Endodermal cell (in vitro differentiated cells): ENCODE measurements around the gene TRIO. TPM values are rescaled to one million over a fixed set of nuclear protein-coding genes. Genes with fewer than 3 reads are reported as not detected.
"Not testable (repeated sequence)": the region's sequence is repeated elsewhere in the genome, so short reads cannot be mapped to it uniquely, and the experiment has no call there.

Experiments
- DNase-seq: peaks from one replicate; pipeline ENCODE4 v3.0.0-alpha.2; 2017
- H3K27ac ChIP-seq: 2 replicates; pipeline ENCODE4 v1.5.1; 2013; ENCODE audit warnings: mild to moderate bottlenecking, low read depth, low read length, moderate library complexity
- H3K27me3 ChIP-seq: 2 replicates; pipeline ENCODE4 v1.6.1; 2013; ENCODE audit warnings: mild to moderate bottlenecking, low read length, moderate library complexity; ENCODE audit not compliant: insufficient read depth, control insufficient read depth, poor library complexity, severe bottlenecking
- H3K36me3 ChIP-seq: 2 replicates; pipeline ENCODE4 v1.7.0; 2013; ENCODE audit warnings: mild to moderate bottlenecking, low read length, moderate library complexity; ENCODE audit not compliant: control insufficient read depth, insufficient read depth
- H3K4me1 ChIP-seq: one replicate; pipeline ENCODE4 v1.7.0; 2013; ENCODE audit warnings: low read length; ENCODE audit not compliant: control insufficient read depth, insufficient read depth
- H3K4me3 ChIP-seq: 2 replicates; pipeline ENCODE4 v1.5.1; 2013; ENCODE audit warnings: mild to moderate bottlenecking, low read length, moderate library complexity
- H3K9ac ChIP-seq: 2 replicates; pipeline ENCODE4 v1.6.1; 2013; ENCODE audit warnings: mild to moderate bottlenecking, low read length, moderate library complexity; ENCODE audit not compliant: poor library complexity, severe bottlenecking; ENCODE audit errors: extremely low read depth
- H3K9me3 ChIP-seq: 2 replicates; pipeline ENCODE4 v1.6.1; 2013; ENCODE audit warnings: mild to moderate bottlenecking, low read length, moderate library complexity; ENCODE audit not compliant: control insufficient read depth
- H3K27ac Mint-ChIP-seq: 2 replicates; pipeline ENCODE4 v1.8.0; 2020; ENCODE audit warnings: mixed read lengths
- H3K27me3 Mint-ChIP-seq: 2 replicates; pipeline ENCODE4 v1.8.0; 2021; ENCODE audit warnings: mild to moderate bottlenecking, mixed read lengths; ENCODE audit not compliant: insufficient read depth
- H3K36me3 Mint-ChIP-seq: 2 replicates; pipeline ENCODE4 v1.8.0; 2020; ENCODE audit warnings: low read depth, mixed read lengths
- H3K4me1 Mint-ChIP-seq: 2 replicates; pipeline ENCODE4 v1.8.0; 2020; ENCODE audit warnings: mixed read lengths
- H3K4me3 Mint-ChIP-seq: 2 replicates; pipeline ENCODE4 v1.8.0; 2020; ENCODE audit warnings: mild to moderate bottlenecking, moderate library complexity, mixed read lengths
- H3K9me3 Mint-ChIP-seq: 2 replicates; pipeline ENCODE4 v1.8.0; 2020; ENCODE audit warnings: mild to moderate bottlenecking, mixed read lengths
- WGBS, 2 experiments: methylation state at CpG; one replicate each; pipeline versions ENCODE4 v1.1.5 to v1.1.7; 2013; ENCODE audit warnings: missing lambda C conversion rate in 2 of 2, mixed read lengths in 1 of 2; ENCODE audit not compliant: insufficient coverage in 1 of 2, insufficient read length in 1 of 2; 5-methylcytosine and 5-hydroxymethylcytosine counted together
- total RNA-seq, 2 donors: library from RNA; stranded (reverse); fragmentation: NEBNext Ultra II Directional in 1 of 2; extraction: Animal tissue kit (Norgen Biotek cat#: 25700) in 1 of 2; gene quantifications; 2 replicates in 1 of 2; 3 replicates in 1 of 2; pipeline ENCODE4 v1.2.1, GENCODE V29; 2021
- TF ChIP-seq, protein P1 (sequence below): fragments of 200-600 bp; sonication (generic); conservative IDR thresholded peaks from 2 replicates; pipeline ENCODE4 v1.5.0; 2021; ENCODE audit warnings: antibody characterized with exemption, mild to moderate bottlenecking

The TRIO gene
- total RNA-seq, 2 donors from 2014 or later = 88.3 to 109 TPM

DNA sequence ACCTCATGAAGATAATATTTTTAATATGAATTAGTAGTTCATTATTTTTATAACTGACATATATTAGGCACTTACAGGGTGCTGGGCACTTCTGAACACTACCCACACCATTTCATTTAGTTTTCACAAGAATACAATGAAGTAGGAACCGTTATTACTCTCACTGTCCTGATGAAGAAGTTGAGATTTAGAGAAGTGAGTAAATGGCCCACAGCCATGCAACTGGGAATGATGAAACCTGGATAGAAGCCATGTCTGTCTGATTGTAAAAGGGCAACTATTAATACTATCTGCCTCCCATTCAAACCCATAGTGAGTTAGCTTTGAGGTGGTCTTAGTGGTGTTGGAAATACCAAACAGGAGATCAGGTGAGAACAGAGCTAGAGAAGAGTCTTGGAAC is 408.9 kb downstream of the TRIO start:
- TF ChIP-seq, protein P1, sequence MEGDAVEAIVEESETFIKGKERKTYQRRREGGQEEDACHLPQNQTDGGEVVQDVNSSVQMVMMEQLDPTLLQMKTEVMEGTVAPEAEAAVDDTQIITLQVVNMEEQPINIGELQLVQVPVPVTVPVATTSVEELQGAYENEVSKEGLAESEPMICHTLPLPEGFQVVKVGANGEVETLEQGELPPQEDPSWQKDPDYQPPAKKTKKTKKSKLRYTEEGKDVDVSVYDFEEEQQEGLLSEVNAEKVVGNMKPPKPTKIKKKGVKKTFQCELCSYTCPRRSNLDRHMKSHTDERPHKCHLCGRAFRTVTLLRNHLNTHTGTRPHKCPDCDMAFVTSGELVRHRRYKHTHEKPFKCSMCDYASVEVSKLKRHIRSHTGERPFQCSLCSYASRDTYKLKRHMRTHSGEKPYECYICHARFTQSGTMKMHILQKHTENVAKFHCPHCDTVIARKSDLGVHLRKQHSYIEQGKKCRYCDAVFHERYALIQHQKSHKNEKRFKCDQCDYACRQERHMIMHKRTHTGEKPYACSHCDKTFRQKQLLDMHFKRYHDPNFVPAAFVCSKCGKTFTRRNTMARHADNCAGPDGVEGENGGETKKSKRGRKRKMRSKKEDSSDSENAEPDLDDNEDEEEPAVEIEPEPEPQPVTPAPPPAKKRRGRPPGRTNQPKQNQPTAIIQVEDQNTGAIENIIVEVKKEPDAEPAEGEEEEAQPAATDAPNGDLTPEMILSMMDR = no peak
- no peaks in the 10 kb centered on the region for H3K9me3 Mint-ChIP-seq
- WGBS, 2 experiments = 100% methylated on average over 1 of the region's 1 CpG; no CpG with 5 or more reads in 1 of the 2 experiments

DNA sequence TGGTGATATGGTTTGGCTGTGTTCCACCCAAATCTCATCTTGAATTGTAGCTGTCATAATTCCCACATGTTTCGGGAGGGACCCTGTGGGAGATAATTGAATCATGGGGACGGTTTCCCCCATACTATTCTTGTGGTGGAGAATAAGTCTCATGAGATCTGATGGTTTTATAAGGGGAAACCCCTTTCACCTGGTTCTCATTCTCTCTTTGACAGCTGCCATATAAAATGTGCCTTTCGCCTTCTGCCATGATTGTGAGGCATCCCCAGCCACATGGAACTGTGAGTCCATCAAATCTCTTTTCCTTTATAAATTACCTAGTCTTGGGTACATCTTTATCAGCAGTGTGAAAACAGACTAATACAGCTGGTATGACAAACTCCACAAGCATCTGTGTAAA is 411.1 kb downstream of the TRIO start:
- peaks cover 10% of the 10 kb centered on the region for H3K4me1 Mint-ChIP-seq
- H3K27me3 Mint-ChIP-seq, H3K9me3 Mint-ChIP-seq, H3K9ac ChIP-seq, DNase-seq, H3K27ac ChIP-seq, H3K36me3 ChIP-seq, H3K27me3 ChIP-seq, H3K4me3 ChIP-seq, H3K4me3 Mint-ChIP-seq, H3K9me3 ChIP-seq, H3K4me1 ChIP-seq, H3K27ac Mint-ChIP-seq, H3K36me3 Mint-ChIP-seq: not testable (repeated sequence)
- WGBS, 2 experiments = 92 to 94% methylated on average over 1 to 3 of the region's 3 CpGs

More for the DNA sequence above, 408.9 kb downstream of the TRIO start:
- Histone ChIP-seq H3K36me3 (no peaks in the 10 kb centered on the region), H3K9ac (no peak overlapping the region), H3K9me3 (no peaks in the 10 kb centered on the region), H3K4me1 (no peaks in the 10 kb centered on the region), H3K27ac (no peak overlapping the region), H3K27me3 (no peaks in the 10 kb centered on the region), H3K4me3 (no peak overlapping the region)
- Mint-ChIP-seq H3K4me3 (no peak overlapping the region), H3K27me3 (peaks cover 5% of the 10 kb centered on the region), H3K27ac (no peak overlapping the region), H3K36me3 (no peaks in the 10 kb centered on the region), H3K4me1 (no peaks in the 10 kb centered on the region)
- DNase-seq = no peak

DNA sequence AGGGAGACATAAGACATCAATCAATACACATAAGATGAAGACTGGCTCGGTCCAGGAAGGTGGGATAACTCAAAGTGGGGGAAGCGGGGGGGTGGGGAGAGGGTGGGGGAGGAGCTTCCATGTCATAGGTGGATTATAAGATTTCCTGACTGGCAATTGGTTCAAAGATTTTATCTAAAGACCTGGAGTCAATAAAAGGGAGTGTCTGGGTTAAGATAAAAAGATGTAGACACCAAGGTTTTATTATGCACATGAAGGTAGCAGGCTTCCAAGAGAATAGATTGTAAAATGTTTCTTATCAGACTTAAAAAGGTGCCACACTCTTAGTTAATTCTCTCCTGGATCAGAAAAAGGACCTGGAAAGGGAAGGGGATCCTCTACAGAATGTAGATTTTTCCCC is 412.9 kb downstream of the TRIO start:
- Mint-ChIP-seq H3K36me3 (no peaks in the 10 kb centered on the region), H3K27ac (no peak overlapping the region), H3K4me3 (no peak overlapping the region), H3K4me1 (peaks cover 18% of the 10 kb centered on the region), H3K9me3 (no peaks in the 10 kb centered on the region), H3K27me3 (no peaks in the 10 kb centered on the region)
- H3K36me3 ChIP-seq = no peaks in the 10 kb centered on the region
- DNase-seq = no peak
- H3K27me3 ChIP-seq = no peaks in the 10 kb centered on the region
- H3K4me1 ChIP-seq = no peaks in the 10 kb centered on the region
- no peaks in the 10 kb centered on the region for H3K9me3 ChIP-seq
- TF ChIP-seq, protein P1 = no peak
- H3K4me3 ChIP-seq = no peak overlapping the region
- H3K9ac ChIP-seq = no peak overlapping the region
- no peak overlapping the region for H3K27ac ChIP-seq
- 94% methylated on average over 2 of the region's 2 CpGs; no CpG with 5 or more reads in 1 of the 2 experiments for WGBS, 2 experiments

DNA sequence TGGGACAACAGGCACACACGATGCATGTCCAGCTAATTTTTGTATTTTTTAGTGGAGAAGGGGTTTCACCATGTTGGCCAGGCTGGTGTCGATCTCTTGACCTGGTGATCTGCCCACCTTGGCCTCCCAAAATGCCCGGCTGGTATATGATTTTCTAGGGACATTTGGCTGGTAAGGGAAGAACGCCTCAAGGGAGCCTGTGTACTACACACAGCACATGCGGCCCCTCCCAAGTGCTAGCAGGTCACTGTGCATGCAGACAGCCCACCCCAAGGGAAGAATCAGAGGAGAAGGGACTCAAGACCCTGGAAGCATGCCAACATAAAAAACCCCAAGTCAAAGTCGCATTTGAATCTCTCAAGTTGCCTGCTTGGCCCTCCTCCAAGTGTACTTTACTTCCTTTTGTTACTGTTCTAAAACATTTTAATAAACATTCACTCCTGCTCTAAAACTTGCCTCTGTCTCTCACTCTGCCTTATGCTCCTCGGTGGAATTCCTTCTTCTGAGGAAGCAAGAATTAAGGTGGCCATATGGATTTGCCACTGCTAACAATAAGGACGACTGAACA is 414.1 kb downstream of the TRIO start:
- H3K9ac ChIP-seq = no peak overlapping the region
- Mint-ChIP-seq H3K27ac (no peak overlapping the region), H3K27me3 (no peaks in the 10 kb centered on the region), H3K36me3 (no peaks in the 10 kb centered on the region), H3K4me3 (no peak overlapping the region), H3K9me3 (no peaks in the 10 kb centered on the region), H3K4me1 (peaks cover 18% of the 10 kb centered on the region)
- TF ChIP-seq, protein P1 = no peak
- H3K4me1 ChIP-seq = no peaks in the 10 kb centered on the region
- H3K4me3 ChIP-seq = no peak overlapping the region
- no peak for DNase-seq
- H3K27me3 ChIP-seq = no peaks in the 10 kb centered on the region
- 90 to 91% methylated on average over 6 to 8 of the region's 8 CpGs for WGBS, 2 experiments
- H3K36me3 ChIP-seq = no peaks in the 10 kb centered on the region
- no peaks in the 10 kb centered on the region for H3K9me3 ChIP-seq
- peak overlapping the region; percentile 29 for H3K27ac ChIP-seq
